HG02870 (cell line): ENCODE results near the gene TPST2.
A peak's percentile ranks its signal among the peaks of the same experiment; 100 is the strongest.
"Not testable (repeated sequence)": the region's sequence is repeated elsewhere in the genome, so short reads cannot be mapped to it uniquely, and the experiment has no call there.

ENCODE experiments used
- ATAC-seq: cut with Tn5 transposase; IDR thresholded peaks from one replicate; pipeline ENCODE4 v1.9.1; 2021; ENCODE audit warnings: mild to moderate bottlenecking, moderate library complexity; ENCODE audit not compliant: unreplicated experiment

Gene TPST2

DNA sequence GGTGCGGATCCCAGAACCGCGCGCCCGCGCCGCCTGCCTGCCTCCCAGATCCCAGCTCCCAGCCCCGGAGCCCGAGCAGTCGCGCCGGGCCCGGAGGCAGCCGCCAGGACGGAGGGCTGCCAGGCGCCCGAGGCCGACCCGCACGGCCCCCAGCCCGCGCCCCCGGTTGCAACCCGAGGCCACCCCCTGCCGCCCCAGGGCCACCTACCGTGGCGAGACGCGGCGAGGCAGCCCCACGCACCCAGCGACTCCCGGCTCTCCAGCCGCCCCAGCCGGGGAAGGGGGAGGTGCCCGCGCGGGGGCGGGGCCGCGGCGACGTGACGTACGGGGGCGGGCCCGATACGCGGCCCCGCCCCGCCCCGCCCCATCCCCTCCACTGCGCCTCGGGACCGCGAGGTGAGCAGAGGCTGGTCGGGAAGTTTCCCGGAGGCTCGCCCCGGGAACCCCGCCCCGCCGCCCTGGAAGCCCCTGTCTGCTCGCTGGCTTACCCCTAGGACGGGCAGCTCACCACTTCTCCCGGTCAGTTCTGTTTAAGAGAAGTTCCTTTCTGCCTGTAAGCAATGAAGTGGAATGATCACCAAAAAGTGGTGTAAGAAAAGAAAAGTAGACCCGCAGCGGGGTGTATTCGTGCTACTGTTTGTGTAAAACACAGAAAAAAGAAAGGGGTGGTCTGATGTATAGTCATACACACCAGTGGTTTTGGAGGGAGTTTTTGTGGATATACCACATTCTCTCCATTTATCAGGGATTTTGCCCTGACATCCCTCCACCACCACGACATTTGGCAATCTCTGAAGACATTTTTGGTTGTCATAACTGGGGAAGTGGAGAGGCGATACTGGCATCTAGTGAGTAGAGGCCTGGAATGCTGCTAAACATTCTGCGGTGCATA is at the start of gene TPST2:
TPST2 (minus strand) TSS at position 288 of the 892 bp plus-strand sequence. CDS start 48,502 bp downstream, outside the sequence.
- peak; percentile 55 for ATAC-seq

DNA sequence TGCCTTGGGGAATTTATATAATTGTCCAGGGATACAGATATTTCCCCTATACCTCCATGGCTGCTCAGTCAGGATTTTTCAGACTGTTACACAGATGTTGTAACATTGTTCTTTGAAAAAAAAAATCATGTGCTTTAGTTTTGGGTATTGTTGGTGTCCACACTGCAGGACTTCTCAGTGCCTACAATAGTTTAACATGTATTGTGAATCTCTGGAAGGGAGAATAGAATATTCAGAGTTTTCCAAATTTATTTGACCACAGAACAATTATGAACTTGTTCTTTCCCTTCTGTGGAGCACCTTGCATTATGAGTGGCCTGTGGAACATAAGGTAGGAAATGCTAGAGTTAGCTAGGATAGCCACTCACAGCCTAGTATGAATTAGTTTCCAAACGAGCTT is 46.4 kb upstream of the TPST2 start:
- ATAC-seq = no peak

DNA sequence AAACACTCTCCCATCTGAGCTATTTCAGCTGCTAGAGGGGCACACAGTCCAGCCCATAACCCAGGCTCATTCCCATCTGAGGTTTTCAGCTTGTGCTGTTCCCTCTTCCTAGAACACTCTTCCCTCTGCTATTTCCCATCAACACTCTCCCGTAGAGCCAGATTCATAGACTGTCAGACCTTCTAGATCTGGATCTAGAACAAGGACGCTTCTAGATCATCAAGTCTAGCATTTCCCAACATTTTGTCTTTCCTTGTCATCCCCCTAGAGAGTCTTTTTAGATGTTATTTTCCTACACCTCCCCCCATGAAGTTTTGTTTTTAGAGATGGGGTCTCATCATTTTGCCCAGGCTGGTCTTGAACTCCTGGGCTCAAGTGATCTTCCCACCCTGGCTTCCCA is 45.2 kb upstream of the TPST2 start:
- no peak for ATAC-seq

DNA sequence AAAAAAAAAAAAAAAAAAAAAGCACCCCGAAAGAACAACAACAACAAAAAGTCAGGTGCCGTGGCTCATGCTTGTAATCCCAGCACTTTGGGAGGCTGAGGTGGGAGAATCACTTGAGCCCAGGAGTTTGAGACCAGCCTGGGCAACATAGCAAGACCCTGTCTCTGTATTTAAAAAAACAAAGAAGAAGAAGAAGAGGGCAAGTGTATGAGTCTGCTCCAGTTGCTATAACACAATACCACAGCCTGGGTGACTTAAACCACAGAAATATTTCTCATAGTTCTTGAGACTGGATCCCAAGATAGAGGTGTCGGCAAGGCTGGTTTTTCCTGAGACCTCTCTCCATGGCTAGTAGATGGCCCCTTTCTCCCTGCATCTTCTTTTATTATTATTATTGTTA is 44.3 kb upstream of the TPST2 start:
- no peak for ATAC-seq

DNA sequence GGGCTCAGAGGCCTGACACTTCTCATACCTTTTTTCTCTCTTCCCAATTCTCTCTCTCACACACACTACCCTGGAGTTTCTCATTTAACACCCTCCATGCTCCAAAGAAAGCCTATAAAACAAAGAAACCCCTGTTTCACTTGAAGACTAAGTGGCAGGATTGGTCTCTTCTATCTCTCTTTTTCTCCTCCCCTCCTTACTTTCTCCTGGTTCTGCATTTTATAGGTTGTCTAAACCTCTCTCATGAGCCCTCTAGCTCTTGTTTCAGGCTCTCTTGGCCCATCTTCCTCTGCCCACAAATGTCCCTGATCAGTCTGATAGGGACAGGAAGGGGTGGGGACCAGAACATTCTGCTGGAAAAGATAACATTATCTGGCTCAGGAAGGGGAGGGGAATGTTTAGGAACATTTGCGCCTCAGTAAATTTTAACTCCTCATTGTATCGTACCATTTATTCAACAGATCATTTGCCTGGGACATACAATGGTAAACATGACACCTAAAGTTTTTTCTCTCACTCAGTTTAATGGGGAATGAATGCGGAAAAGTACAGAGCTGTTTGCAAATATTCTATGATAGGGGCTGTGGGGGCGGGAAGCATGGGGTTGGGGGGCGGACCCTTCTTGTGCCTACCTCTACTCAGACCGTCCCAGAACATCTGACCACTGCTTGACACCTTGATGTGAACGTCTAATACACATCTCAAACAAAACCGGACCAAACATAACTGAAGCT is 42.7 kb upstream of the TPST2 start:
- no peak for ATAC-seq

DNA sequence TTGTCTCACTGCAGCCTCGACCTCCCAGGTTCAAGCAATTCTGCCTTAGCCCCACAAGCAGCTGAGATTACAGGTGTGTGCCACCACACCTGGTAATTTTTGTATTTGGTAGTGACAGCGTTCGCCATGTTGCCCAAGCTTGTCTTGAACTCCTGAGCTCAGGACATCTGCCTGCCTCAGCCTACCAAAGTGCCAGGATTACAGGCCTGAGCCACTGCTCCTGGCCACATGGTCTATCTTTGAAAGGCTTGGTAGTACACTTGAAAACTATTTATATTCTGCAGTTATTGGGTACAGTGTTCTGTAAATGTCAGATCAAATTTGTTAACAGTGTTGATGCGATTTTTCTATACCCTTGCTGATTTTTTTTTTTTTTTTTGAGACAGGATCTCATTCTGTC is 41.4 kb upstream of the TPST2 start:
- no peak for ATAC-seq

DNA sequence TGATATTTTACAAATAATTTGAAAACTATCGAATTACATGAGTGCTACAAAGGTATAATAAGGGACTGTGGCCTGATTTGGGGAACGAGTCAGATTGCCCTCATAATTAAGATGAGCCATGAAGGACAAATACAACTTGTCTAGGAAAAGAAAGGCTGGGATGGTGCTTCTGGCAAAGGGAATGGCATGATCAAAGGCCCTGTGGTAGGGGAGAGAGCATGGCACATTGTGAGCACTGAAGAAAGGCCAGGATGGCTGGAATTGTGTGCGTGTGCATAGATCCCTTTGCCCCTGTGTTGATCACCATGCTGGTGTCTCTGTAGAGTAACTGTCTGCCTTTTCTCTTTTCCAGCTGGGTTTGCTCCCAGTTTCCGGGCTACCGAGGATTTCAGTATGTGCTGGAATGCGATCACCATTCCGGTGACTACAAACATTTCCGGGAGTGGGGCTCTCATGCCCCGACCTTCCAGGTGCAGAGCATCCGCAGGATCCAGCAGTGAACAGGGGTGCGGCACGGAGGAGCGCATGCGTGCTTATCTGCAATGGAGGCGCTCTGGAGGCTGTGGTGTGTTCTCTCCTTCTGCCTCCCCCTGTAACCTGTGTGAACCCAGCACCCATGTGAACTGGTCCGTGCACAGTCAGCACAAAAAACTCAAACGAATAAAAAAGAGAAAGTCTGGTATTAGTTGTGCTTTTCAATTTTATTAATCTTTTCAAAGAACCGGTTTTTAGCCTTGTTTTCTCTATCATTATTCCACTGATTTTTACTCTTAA is 40.2 kb upstream of the TPST2 start:
- ATAC-seq = no peak

DNA sequence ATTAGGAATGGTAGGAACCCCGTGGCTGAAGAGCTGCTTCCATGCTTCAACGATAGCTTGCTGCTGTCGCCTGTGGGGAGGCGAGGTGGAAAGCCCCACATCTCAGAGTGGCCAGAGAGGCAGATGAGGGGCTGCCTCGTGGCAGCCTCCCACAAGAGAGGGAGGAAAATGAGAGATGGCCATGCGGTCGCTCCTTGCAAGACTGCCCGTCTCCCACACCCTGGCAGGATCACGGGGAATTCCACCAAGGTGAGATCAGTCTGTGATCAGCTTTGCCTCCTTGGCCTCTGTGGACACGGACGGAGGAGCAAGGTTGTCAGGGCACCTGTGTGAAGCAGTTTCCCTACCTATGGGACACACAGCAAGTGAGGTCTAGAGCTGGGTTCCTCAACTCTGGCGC is 34.9 kb upstream of the TPST2 start:
- ATAC-seq = no peak

DNA sequence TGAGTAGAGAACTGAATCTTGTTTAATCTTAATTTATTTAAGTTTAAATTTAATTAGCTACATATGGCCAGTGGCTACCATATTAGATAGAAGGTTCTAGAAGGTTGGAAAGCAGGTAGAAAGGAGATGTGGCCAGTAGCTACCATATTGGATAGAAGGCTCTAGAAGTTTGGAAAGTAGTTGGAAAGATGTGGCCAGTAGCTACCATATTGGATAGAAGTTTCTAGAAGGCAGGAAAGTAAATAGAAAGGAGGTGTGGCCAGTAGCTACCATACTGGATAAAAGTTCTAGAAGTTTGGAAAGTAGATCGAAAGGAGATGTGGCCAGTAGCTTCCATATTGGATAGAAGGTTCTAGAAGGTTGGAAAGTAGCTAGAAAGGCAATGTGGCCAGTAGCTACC is 34.1 kb upstream of the TPST2 start:
- no peak for ATAC-seq

DNA sequence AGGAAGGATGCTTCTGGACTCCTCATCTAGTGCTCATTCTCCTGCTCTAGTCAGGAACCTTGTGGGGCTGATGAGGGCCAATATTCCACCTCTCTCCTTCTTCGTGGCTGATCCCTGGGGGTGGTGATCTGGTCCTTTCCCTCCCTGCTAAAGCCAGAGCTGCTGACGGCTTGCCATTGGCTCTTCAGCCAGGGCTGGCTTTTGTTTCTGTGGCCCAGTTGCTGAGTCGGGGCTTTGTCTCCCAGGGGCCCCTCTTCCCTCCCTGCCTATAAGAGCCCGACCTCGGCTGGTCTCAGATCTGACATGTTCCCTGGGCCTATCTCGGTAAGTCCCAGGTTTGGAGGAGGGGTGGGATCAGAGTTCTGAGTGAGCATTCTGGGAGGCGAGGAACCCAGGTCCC is 31.7 kb upstream of the TPST2 start, which contains the start of gene CRYBA4:
CRYBA4 (plus strand) TSS at position 301 of the 400 bp plus-strand sequence. CDS start 634 bp downstream, outside the sequence.
- no peak for ATAC-seq

DNA sequence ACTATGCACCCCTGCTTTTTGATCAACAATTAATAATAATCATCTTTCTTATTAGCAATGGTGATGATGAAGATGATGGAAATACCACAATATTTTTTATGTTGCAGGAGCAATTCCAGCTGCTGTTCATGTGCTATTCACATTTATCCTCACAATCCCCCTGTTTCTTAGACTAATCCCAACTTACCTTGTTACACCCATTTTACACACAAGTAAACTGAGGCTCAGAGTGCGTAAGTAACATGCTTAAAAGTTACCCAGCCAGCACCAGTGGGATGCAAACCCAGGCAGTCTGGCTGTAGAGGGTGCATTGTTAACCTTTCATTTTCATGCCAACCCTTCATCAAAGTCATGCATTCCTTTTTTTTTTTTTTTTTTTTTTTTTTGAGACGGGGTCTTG is 30.3 kb upstream of the TPST2 start:
- ATAC-seq = no peak

DNA sequence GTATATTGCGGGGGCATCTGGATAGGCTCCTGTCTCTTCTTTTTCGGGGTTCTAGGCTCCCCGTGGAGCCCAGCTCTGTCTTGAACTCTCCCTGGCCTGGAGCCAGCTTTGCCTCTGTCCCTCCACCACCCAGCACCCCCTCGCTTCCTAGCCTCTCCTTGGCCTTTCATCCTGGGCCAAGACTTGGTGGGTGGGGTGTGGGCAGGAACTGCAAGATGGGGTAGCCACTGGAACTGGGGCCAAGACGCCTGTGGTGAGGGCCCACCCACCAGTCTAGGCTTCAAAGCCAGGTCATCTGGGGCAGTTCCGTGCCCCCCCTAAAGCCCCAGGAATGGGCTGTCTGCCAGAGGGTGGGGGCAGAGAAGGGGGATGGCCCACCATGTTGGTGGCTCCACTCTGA is 29.6 kb upstream of the TPST2 start:
- no peak for ATAC-seq

DNA sequence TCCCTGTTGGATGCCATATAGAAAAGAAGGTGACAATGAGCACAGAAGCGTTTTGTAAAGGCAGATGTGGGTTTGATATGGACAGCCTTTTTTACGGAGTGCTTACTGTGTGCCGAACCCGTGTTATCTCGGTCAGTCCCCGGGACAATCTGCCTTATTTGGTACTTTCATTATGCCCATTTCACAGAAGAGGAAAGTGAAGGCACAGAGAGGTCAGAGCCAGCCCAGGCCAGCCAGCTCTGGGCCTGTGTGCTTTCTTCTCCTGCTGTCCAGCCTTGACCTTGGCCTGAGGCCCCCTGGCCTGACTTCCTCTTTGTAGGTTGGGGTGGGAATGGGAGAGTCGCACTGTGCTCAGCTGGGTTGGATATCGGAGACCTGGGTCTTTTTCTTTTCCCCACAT is 28.5 kb upstream of the TPST2 start:
- ATAC-seq = no peak

DNA sequence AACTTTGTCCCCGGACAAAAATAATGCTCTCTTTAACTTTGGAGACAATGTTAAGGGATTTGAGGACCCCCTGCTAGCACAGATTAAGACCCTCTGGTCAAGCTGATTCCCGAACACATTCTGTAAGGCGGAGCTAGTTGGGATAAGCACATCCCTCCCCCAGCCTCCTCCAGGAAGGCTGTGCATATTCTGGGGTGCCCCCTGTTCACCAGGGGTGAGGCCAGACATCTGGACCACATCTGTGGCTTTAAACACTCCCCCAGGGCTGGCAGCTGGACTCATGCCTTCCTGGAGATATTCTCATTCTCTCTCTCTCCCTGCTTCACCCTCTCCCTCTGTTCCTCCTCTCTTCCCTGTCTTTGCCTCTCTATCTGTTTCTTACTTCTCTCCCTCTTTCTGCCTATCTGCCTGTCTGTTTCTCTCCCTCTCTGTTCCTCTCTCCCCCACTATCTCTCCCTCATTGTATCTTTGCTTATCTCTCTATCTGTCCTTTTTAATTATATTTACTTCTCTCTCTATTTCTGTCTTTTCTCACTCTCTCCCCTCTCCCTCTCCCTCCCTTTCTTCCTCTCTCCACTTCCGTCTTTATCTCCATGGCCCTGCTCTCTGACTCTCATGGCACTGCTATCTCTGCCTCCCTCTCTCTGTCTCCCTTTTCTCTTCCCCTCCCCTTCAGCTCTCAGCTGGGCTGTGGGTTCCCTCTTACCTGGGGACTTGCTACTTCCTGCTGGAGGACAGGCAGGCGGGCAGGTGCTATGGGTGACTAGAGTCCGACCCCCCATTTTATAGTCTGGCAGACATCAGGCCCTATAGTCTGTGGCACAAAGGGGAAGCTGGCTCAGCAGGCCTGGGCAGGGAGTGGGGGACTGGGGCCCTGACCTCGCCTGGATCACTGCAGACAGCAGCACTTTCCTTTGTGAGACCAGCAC is 27.6 kb upstream of the TPST2 start, which contains the start of gene CRYBB1:
CRYBB1 (minus strand) TSS at position 757 of the 929 bp plus-strand sequence. CDS start 1,708 bp downstream, outside the sequence.
- ATAC-seq = no peak

DNA sequence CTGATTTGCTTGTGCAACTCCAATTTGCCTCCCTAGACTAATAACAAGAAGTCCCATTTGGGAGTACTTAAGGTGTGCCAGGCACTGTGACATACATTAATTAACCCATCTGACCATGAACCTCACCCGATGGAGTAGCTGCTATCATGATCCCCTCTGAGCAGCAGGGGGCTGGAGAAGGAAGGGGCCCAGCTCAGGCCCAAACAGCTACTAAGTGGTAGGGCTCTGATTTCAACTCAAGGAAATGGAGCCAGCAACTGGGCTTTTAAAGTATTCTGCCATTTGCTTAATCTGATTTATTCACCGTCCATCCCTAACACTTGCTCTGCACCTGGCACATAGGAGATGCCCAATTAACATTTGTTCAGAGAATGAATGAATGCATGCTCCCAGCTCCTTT is 26.7 kb upstream of the TPST2 start:
- ATAC-seq = no peak

DNA sequence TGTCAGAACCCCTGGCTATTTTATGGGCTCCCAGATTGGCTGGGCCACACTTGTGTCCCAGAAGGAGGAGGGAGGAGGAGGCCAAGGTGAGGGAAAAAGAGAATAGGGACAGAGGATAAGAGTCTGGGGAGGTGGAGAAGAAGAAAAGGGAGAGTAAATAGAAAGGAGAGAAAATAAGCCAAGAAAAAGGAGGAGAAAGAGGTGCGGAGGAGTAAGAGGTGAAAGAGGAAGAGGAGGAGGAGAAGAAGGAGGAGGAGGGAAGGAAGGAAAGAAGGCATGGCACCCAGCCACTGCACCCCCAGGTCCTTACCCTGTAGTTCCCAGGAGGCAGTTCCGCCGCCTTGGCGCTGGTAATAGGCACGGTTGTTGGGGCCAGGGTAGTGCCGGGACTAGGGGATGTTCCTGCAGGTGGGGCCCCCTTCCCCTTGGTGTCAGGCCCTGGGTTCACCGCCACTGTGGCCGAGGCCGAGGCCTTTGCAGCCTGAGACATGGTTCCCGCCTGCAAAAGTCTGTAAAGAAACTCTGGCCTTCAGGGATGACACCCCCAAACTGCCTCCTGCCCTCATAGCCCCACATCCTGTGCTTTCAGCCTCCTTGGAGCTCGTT is 26.0 kb upstream of the TPST2 start:
- ATAC-seq = no peak

DNA sequence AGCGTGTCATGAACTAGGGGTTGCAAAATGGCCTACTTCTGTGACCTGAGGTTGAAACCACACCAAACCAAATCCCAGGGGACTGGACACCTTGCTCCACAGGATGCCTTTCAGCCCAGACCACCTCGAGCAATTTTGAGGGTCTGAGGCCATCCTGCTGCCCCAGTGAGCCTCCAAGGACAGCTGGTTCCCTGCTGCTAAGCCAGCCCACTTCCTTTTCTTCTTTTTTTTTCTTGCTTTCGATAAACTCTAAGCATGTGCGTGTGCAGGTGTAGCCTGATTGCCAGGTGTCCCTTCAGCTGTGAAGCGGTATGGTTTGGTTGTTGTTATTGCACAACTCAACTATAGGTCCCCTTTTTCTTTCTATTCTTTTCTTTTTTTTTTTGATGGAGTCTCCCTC is 25.2 kb upstream of the TPST2 start:
- no peak for ATAC-seq

DNA sequence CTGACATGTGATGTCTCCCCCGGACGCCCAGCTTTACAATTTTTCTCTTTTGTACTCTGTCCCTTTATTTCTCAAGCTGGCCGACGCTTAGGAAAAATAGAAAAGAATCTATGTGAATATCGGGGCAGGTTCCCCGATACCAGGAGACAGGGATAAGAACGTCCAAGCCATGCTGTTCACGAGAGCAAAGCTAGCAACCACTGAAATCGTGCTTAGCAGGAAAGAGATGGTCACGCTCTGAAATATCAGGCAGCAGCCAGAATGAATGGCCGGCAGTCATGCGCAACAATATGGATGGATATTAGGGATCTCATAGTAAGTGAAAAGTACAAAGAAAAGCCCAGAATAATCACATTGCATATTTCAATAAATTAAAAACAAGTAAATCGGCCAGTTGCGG is 24.4 kb upstream of the TPST2 start:
- ATAC-seq = no peak

DNA sequence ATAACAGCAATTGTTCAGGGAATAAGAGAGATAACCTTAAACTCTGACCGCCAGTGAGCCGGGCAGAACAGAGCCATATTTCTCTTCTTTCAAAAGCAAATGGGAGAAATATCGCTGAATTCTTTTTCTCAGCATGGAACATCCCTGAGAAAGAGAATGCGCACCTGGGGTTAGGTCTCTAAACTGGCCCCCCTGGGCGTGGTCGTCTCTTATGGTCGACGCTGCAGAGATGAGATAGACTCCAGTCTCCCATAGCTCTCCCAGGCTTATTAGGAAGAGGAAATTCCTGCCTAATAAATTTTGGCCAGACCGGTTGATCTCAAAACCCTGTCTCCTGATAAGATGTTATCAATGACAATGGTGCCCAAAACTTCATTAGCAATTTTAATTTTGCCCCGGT is 23.8 kb upstream of the TPST2 start:
- not testable (repeated sequence) for ATAC-seq

DNA sequence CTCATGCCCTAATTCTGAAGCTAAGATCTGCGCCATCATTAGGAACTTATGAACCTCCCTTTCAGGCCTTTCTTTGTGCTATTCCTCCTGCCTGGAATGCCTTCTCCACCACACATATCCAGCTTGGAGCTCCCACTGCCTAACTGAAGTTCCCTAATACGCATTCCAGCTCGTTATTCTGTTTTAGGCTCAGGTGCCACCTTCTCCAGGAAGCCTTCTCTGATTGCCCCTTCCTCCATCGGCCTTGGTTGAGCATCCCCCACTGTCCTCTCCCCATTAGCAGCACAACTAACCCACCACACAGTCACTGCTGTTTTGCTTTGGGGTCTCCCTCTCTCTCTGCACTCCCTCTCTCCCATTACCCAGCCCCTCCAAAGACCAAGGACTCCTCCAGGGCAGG is 22.7 kb upstream of the TPST2 start:
- no peak for ATAC-seq
